ENCODE measurements around the gene HSPB6.

The HSPB6 gene

DNA sequence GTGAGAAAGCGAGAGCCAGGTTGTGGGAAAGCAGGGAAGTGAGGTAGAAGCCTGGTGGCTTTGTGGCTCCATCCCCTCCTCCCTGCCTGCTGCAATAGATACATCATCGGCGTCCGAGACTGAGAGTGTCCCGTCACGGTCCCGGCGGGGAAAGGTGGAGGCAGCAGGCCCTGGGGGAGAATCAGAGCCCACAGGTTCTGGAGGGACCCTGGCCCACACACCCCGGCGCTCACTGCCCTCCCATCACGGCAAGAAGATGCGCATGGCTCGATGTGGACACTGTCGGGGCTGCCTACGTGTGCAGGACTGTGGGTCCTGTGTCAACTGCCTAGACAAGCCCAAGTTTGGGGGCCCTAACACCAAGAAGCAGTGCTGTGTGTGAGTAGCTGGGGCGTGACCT, 33.9 kb downstream of the HSPB6 start:
- no peak overlapping the region for H3K9ac ChIP-seq (ENCODE audit: low read length)
- H3K36me3 ChIP-seq (ENCODE audit: insufficient read depth, low read length) = peaks cover 76% of the 10 kb centered on the region
- no peak overlapping the region for H3K27ac ChIP-seq (ENCODE audit: low read depth, low read length, poor library complexity, severe bottlenecking)
- H3K4me2 ChIP-seq (ENCODE audit: low read length) = no peak overlapping the region
- peaks cover 11% of the 10 kb centered on the region for H3K4me1 ChIP-seq (ENCODE audit: insufficient read depth, low read length, severe bottlenecking)
- H2AFZ ChIP-seq (ENCODE audit: low read length) = no peak overlapping the region
- H4K20me1 ChIP-seq (ENCODE audit: insufficient read depth, low read length) = no peaks in the 10 kb centered on the region
- no peak overlapping the region for H3K4me3 ChIP-seq (ENCODE audit: low read depth, low read length, poor library complexity, severe bottlenecking)
- H3K79me2 ChIP-seq (ENCODE audit: insufficient read depth, low read length) = peaks cover 8% of the 10 kb centered on the region
- H3K9me2 ChIP-seq (ENCODE audit: low read depth, low read length) = no peaks in the 10 kb centered on the region
- H3K9me3 ChIP-seq (ENCODE audit: low read length) = no peaks in the 10 kb centered on the region
- no peaks in the 10 kb centered on the region for H3K27me3 ChIP-seq (ENCODE audit: insufficient read depth, low read length)
- H3F3A ChIP-seq (ENCODE audit: insufficient read depth, low read length) = no peaks in the 10 kb centered on the region
- no peak for TF ChIP-seq CTCF (IDR thresholded peaks at IDR 0.05; ENCODE audit: low read length)
- TF ChIP-seq EZH2 (IDR thresholded peaks at IDR 0.05; ENCODE audit: borderline replicate concordance, low read length) = no peak

GRCh38 chr19:35722461-35722860, 34.4 kb downstream of the HSPB6 start:
- peaks cover 72% of the 10 kb centered on the region for H3K36me3 ChIP-seq (ENCODE audit: insufficient read depth, low read length)
- H3K27ac ChIP-seq (ENCODE audit: low read depth, low read length, poor library complexity, severe bottlenecking) = no peak overlapping the region
- H4K20me1 ChIP-seq (ENCODE audit: insufficient read depth, low read length) = no peaks in the 10 kb centered on the region

DNA sequence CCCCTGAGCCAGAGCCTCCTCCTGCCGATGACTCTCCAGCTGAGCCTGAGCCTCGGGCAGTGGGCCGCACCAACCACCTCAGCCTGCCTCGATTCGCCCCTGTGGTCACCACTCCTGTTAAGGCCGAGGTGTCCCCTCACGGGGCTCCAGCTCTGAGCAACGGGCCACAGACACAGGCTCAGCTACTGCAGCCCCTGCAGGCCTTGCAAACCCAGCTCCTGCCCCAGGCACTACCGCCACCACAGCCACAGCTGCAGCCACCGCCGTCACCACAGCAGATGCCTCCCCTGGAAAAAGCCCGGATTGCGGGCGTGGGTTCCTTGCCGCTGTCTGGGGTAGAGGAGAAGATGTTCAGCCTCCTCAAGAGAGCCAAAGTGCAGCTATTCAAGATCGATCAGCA, 35.5 kb downstream of the HSPB6 start:
- H3K4me2 ChIP-seq (ENCODE audit: low read length) = no peak overlapping the region
- H3K27ac ChIP-seq (ENCODE audit: low read depth, low read length, poor library complexity, severe bottlenecking) = no peak overlapping the region
- no peak overlapping the region for H3K9ac ChIP-seq (ENCODE audit: low read length)
- H3K27me3 ChIP-seq (ENCODE audit: insufficient read depth, low read length) = no peaks in the 10 kb centered on the region
- no peaks in the 10 kb centered on the region for H3K9me3 ChIP-seq (ENCODE audit: low read length)
- no peaks in the 10 kb centered on the region for H3F3A ChIP-seq (ENCODE audit: insufficient read depth, low read length)
- H3K4me1 ChIP-seq (ENCODE audit: insufficient read depth, low read length, severe bottlenecking) = peaks cover 17% of the 10 kb centered on the region
- TF ChIP-seq CTCF (IDR thresholded peaks at IDR 0.05; ENCODE audit: low read length) = no peak
- TF ChIP-seq EZH2 (IDR thresholded peaks at IDR 0.05; ENCODE audit: borderline replicate concordance, low read length) = no peak
- peaks cover 8% of the 10 kb centered on the region for H3K79me2 ChIP-seq (ENCODE audit: insufficient read depth, low read length)
- H3K9me2 ChIP-seq (ENCODE audit: low read depth, low read length) = no peaks in the 10 kb centered on the region
- H3K36me3 ChIP-seq (ENCODE audit: insufficient read depth, low read length) = peaks cover 64% of the 10 kb centered on the region
- H4K20me1 ChIP-seq (ENCODE audit: insufficient read depth, low read length) = no peaks in the 10 kb centered on the region
- H3K4me3 ChIP-seq (ENCODE audit: low read depth, low read length, poor library complexity, severe bottlenecking) = no peak overlapping the region
- H2AFZ ChIP-seq (ENCODE audit: low read length) = no peak overlapping the region

More at GRCh38 chr19:35722461-35722860, 34.4 kb downstream of the HSPB6 start:
- Histone ChIP-seq H3F3A (ENCODE audit: insufficient read depth, low read length) (no peaks in the 10 kb centered on the region), H3K9me3 (ENCODE audit: low read length) (no peaks in the 10 kb centered on the region), H2AFZ (ENCODE audit: low read length) (no peak overlapping the region), H3K79me2 (ENCODE audit: insufficient read depth, low read length) (peaks cover 8% of the 10 kb centered on the region), H3K9me2 (ENCODE audit: low read depth, low read length) (no peaks in the 10 kb centered on the region), H3K4me1 (ENCODE audit: insufficient read depth, low read length, severe bottlenecking) (peaks cover 11% of the 10 kb centered on the region), H3K4me3 (ENCODE audit: low read depth, low read length, poor library complexity, severe bottlenecking) (no peak overlapping the region), H3K9ac (ENCODE audit: low read length) (no peak overlapping the region), H3K27me3 (ENCODE audit: insufficient read depth, low read length) (no peaks in the 10 kb centered on the region), H3K4me2 (ENCODE audit: low read length) (no peak overlapping the region)
- TF ChIP-seq CTCF (IDR thresholded peaks at IDR 0.05; ENCODE audit: low read length) (no peak), EZH2 (IDR thresholded peaks at IDR 0.05; ENCODE audit: borderline replicate concordance, low read length) (no peak)

Data from OCI-LY1 (cell line).